ENCODE measurements around the gene TTF2.

- no peak for TF ChIP-seq CTCF (IDR thresholded peaks at IDR 0.05)
- no peak for TF ChIP-seq POLR2A (IDR thresholded peaks at IDR 0.05)
These were observed 64.5 kb downstream of the TTF2 start for GRCh38 chr1:117124661-117125060.
